Pons (tissue), 1 donor: ENCODE results near the gene HSPA9.

Source experiments
- DNase-seq: peaks from one replicate; pipeline ENCODE4 v3.0.0-alpha.2; 2016; ENCODE audit warnings: low spot score

HSPA9 gene

GRCh38 chr5:138560971-138561370 lies 14.2 kb downstream of the HSPA9 start:
- no peak for DNase-seq

DNA sequence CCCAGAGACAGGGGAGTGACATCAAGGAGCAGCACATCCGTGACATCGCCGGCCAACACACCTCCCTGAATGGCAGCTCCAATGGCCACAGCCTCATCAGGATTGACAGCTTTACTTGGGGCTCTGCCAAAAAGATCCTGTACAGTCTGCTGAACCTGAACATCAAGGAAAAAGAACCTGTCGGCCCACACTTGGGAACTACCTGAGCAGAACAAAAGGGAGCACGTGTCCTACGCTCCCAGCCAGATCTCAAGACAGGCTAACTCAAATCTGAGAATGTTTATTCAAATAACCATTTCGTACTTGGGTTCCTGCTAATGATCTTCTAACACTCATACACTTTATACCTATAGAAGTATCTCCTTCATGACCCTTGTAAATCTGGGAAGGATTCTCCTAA lies 15.3 kb downstream of the HSPA9 start:
- DNase-seq: no peak

GRCh38 chr5:138557677-138558076 lies 17.5 kb downstream of the HSPA9 start:
- DNase-seq: no peak

DNA sequence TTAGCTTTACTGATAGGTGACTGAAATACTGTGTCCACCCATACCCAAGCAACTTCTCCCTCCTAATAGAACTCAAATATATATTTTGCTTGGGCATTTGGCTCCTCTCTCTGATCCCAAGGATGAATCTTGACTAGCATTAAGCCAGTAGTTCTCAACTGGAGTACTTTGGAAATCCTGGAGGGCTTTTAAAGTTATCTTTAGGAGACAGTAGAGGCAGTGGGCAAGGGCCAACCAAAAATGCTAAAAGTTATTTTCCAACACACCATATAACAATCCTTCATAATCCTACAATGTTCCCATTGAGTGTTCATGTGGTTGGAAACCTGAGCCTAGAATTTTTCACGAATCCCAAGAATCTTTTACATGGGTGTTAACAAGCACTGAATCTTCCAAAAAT lies 21.1 kb downstream of the HSPA9 start:
- no peak for DNase-seq

DNA sequence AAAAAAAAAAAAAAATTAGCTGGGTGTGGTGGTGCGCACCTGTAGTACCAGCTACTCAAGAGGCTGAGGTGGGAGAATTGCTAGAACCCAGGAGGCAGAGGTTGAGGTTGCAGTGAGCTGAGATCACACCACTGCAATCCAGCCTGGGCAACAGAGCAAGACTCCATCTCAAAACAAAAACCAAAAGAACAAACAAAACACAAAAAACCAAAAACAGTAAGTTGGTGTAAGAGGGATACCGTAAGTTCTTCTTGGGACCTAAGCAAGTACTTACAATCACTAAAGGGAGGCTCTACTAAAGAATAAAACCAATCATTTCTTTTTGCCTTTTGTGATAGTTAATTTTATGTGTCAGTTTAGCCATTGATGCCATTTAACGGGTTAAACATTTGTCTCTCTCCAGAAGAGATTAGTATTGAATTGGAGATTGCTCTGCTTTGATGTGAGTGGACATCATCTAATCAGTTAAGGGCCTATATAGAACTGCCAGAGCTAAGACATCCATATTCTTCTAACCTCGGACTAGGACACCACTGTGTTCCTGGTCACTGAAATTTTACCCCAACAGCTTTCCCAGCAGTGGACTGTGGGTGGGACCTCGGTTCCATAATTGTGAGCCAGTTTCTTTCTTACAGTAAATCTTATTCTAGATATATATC lies 21.6 kb downstream of the HSPA9 start:
- no peak for DNase-seq

DNA sequence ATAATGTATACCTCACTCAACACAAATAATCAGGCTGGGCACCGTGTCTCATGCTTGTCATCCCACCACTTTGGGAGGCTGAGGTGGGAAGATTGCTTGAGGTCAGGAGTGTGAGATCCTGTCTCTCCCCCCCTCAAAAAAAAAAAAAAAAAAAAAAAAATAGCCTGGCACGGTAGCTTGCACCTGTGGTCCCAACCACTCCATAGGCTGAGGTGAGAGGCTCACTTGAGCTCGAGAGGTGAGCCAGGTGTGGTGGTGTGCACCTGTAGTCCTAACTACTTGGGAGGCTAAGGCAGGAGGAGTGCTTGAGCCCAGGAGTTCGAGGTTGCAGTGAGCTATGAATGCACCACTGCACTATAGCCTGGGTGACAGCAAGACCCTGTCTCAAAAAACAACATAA lies 22.5 kb downstream of the HSPA9 start:
- no peak for DNase-seq

DNA sequence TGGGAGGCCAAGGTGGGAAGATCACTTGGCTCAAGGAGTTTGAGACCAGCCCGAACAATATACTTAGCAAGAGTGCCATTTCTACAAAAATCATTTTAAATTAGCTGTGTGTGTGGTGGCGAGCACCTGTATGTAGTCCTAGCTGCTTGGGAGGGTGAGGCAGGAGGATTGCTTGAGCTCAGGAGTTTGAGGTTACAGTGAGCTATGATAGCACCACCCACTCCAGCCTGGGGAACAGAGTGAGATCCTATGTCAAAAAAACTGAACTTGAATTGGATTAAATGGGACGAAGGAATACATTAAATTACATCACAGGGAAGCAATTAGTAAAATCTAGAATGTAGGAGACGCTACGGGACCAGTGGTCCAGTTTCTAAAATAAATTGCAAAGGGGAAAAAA lies 25.8 kb downstream of the HSPA9 start:
- no peak for DNase-seq

DNA sequence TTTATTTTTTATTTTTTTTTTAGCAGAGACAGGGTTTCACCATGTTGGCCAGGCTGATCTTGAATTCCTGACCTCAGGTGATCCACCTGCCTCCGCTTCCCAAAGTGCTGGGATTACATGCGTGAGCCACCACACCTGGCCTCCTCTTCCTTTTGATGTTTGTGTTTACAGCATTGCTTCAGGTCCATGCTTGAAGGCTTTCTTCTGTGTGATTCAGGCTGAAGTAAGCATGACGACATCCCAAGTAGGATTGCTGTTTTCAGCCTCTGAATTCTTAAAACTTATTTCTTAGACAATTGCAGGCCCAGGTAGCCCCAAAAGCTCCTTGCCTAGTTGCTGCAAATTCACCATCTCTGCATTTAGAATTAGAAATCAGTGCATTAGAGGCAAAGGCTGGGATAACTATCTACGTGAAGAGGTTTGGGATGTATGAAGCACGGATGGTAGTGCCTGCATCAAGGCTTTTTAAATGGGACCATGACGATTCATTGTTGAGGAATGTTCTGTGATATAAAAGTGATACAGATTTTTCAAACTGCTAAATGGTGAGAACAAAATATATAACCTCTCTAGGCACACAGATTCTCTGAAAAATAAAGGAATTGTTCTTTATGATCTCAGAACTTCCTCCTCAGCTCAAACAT lies 29.2 kb downstream of the HSPA9 start:
- DNase-seq: no peak

- peak; percentile 42 for DNase-seq
Measured at GRCh38 chr5:138544181-138545134, 30.7 kb downstream of the HSPA9 start.

- DNase-seq: no peak
Measured at GRCh38 chr5:138543730-138544104, 31.5 kb downstream of the HSPA9 start.

DNA sequence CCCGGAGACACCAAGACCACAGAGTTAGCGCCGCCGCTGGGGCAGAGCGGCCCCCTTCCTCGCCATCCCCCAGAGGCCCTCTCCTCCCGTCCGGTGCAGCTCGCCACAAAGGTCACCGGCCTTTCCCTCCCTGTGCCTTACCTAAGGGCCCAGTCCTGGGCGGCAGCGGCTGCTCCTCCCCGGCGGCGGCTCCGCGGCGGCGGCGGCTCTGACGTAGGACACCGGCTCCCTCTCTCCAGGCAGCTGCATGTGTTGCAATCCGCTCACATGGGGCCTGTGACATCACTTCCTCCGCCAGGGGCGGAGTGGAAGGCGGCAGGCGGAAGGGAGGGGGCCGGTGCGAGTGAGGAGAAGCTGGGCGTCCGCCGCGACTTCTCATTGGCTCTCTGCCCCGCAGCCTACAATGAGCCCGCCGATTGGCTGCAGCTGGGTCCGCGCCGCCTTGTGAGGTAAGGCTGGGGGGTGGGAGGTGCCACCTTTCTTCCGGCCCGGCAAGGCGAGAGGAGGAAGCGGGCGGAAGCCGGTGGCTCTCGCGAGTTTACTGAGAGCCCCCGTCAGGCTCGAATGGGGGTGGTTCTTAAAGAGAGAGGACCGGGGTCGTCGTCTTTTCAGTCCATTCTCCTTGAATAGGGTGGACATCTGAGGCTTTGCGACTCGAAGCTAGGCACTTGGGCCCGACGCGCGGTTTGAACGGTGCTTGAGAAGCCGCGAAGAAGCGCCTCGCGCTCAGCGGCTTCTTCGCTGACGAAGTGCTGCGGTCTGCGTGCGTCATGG lies 32.1 kb downstream of the HSPA9 start, which contains the start of gene ETF1:
Gene ETF1, minus strand, starts transcription at position 281 of the 774 bp plus-strand sequence. CDS start 318 bp downstream, outside the sequence.
- DNase-seq: peak; percentile 100

DNA sequence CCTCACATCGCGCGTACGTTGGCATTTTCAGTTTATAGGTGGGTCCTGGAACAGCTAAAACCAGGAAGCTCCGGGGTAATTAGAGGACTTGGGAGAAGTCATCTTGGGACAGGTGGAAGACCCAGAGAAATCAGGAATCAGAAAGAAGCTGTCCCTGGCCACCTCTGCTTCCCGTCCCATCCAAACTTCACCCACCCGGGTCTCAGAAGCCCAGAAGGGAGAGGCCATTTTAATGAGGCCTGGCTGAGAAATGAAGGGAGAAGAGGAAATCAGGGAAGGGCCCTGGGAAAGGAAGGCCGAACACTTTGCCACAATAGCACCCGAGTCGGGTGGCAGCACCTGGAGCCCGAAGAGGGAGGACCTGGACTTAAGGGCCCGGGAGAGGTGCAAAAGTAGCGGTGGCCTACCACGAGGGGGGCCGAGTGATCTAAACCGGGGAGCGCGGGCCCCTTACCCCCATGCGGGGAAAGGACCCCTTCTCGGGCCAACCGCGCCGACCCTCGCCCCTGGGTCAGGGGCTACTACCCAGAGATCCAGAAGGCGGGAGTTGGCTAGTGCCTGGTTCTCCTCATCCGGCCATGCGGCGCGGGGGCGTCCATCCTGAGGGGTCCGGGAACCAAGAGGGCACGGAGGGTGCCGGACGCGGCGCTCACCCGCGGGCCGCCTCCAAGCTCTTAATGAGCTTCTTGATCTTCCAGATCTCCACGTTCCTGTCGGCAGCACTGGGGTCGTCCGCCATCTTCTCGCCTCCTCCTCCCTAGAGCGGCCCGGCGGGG lies 32.8 kb downstream of the HSPA9 start:
- DNase-seq: no peak

GRCh38 chr5:138541511-138542179 lies 33.6 kb downstream of the HSPA9 start:
- DNase-seq: no peak

DNA sequence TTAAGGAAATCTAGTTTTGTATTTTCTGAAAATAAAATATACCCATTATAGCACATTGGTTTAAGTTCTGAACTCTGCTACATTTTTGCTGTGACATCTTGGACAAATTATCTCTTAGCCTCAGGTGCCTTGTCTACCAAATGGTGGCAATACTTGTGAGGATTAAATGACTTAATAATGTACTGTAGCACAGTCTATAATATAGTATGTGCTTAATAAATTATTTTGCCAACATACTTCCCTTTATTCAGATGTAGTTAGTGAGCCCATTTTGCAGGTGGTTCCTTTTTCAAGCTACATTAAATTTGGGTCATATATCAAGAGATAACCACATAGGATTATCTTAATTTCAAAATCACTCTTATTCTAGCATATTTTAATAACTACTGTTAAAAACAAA lies 35.4 kb downstream of the HSPA9 start:
- no peak for DNase-seq

DNA sequence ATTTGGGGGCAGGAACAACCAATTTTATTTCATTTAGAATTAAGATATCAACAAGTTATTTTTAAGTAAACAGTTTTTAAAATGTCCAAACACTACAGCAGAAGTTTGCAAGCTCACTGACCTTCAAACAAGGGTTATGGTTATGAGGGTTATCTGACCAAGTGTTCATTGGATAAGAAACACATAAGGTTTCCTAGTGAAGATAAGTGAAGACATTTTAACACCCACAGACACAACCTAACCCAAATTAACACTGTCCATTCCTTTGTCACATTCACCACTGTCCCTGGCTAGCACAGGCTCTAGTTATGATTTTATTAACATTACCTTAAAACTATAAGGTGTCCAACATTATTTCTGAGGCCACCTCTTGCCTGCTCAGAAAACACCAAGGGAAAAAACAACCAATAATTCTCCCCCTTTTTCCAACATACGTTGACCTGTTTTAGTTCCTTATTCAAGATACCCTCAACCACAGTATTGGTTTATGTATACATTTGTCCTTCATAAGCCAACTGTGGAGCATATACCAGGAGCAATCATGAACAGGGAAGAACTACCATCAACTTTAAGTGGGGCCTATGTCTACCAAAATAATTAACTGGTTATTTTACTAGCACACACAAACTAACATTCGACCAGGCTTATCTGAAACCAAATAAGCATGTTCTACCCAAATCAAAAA lies 36.1 kb downstream of the HSPA9 start:
- no peak for DNase-seq

- peak; percentile 53 for DNase-seq
Measured at GRCh38 chr5:138536665-138537315, 38.4 kb downstream of the HSPA9 start.

GRCh38 chr5:138536215-138536614 lies 39.0 kb downstream of the HSPA9 start:
- DNase-seq: no peak

- DNase-seq: no peak
Measured at GRCh38 chr5:138533973-138534941, 40.9 kb downstream of the HSPA9 start.
